ENCODE measurements around the gene NFE2L3. TPM values are rescaled to one million over a fixed set of nuclear protein-coding genes. Genes with fewer than 3 reads are reported as not detected.

The NFE2L3 gene
- total and polyA plus RNA-seq, 9 of the 15 experiments (the other 6 are each of a cell fraction or from before 2014, with no cell fraction given): 2.9 to 16.9 (median 12.4) TPM

DNA sequence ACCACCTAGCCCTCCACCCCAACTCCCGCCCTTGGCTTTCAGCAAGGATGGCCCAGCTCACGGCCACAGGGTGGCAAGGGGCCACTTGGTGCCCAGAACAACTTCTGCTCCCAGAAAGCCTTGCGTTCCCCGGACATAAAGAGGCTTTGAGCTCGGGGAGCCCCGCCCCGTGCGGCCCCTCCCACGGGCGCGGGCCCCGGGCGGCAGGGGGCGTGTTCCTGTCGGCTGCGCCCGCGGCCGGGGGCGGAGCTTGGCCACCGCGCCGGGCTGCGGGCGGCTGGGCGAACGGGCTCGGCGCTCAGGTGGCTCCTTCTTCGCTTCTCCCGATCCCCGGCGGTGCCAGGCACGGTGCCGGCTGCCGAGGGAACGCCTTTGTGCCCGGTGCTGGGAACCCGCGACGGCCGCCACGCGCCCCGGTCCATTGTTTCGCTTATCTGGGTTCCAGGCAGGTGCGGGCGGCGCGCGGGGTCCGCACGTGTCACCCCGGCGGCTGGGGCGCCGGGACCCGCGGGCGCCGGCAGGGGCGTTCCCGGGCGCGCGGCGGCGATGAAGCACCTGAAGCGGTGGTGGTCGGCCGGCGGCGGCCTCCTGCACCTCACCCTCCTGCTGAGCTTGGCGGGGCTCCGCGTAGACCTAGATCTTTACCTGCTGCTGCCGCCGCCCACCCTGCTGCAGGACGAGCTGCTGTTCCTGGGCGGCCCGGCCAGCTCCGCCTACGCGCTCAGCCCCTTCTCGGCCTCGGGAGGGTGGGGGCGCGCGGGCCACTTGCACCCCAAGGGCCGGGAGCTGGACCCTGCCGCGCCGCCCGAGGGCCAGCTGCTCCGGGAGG, at the start of gene NFE2L3 (continued):
- TF ChIP-seq, protein P1, sequence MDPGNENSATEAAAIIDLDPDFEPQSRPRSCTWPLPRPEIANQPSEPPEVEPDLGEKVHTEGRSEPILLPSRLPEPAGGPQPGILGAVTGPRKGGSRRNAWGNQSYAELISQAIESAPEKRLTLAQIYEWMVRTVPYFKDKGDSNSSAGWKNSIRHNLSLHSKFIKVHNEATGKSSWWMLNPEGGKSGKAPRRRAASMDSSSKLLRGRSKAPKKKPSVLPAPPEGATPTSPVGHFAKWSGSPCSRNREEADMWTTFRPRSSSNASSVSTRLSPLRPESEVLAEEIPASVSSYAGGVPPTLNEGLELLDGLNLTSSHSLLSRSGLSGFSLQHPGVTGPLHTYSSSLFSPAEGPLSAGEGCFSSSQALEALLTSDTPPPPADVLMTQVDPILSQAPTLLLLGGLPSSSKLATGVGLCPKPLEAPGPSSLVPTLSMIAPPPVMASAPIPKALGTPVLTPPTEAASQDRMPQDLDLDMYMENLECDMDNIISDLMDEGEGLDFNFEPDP (CRISPR knock-in tag; IDR thresholded peaks at IDR 0.05): no peak; the same call in 1 of the 2 replicates
- no peak for TF ChIP-seq ZSCAN29 (IDR thresholded peaks at IDR 0.05)
- TF ChIP-seq POLR2H (tag; IDR thresholded peaks at IDR 0.05; ENCODE audit: low read depth): no peak
- no peak for TF ChIP-seq RBM17 (IDR thresholded peaks at IDR 0.05; ENCODE audit: borderline replicate concordance, low read depth, low read length)
- no peak for TF ChIP-seq WHSC1 (IDR thresholded peaks at IDR 0.05; ENCODE audit: low read length)
- TF ChIP-seq STAT5B (CRISPR knock-in tag; IDR thresholded peaks at IDR 0.05): no peak
- no peak for TF ChIP-seq ZNF717 (CRISPR knock-in tag; IDR thresholded peaks at IDR 0.05)
- no peak for TF ChIP-seq ZNF707 (CRISPR knock-in tag; conservative IDR thresholded peaks at IDR 0.05)
- TF ChIP-seq ATF1 (CRISPR knock-in tag; IDR thresholded peaks at IDR 0.05): no peak
- no peak for TF ChIP-seq ATF1 (tag; IDR thresholded peaks at IDR 0.05)
- no peak for TF ChIP-seq ZNF311 (CRISPR knock-in tag; IDR thresholded peaks at IDR 0.05)
- peak in 1 of 2 experiments; percentile 74; a peak in 2 of 4 replicates for TF ChIP-seq NONO (IDR thresholded peaks at IDR 0.05; ENCODE audit: low read depth in 2 of 2, low read length in 1 of 2)
- TF ChIP-seq CHAMP1 (IDR thresholded peaks at IDR 0.05): no peak
- TF ChIP-seq ZNF57 (CRISPR knock-in tag; IDR thresholded peaks at IDR 0.05): no peak
- TF ChIP-seq MCM7 (IDR thresholded peaks at IDR 0.05): no peak
- TF ChIP-seq KLF1 (tag; IDR thresholded peaks at IDR 0.05): no peak
- no peak for TF ChIP-seq HBP1 (CRISPR knock-in tag; IDR thresholded peaks at IDR 0.05)
- TF ChIP-seq MECOM (CRISPR knock-in tag; IDR thresholded peaks at IDR 0.05): no peak
- TF ChIP-seq KLF6 (CRISPR knock-in tag; IDR thresholded peaks at IDR 0.05; ENCODE audit: borderline replicate concordance): peak; percentile 58; the same call in 1 of the 2 replicates
- TF ChIP-seq ZNF76 (CRISPR knock-in tag; IDR thresholded peaks at IDR 0.05; ENCODE audit: borderline replicate concordance): no peak
- TF ChIP-seq NELFE (IDR thresholded peaks at IDR 0.05; ENCODE audit: insufficient read depth, insufficient read length): no peak
- no peak for TF ChIP-seq ZNF79 (CRISPR knock-in tag; IDR thresholded peaks at IDR 0.05; ENCODE audit: low read depth)
